ENCODE data around the gene IGFBP7.

The IGFBP7 gene

DNA sequence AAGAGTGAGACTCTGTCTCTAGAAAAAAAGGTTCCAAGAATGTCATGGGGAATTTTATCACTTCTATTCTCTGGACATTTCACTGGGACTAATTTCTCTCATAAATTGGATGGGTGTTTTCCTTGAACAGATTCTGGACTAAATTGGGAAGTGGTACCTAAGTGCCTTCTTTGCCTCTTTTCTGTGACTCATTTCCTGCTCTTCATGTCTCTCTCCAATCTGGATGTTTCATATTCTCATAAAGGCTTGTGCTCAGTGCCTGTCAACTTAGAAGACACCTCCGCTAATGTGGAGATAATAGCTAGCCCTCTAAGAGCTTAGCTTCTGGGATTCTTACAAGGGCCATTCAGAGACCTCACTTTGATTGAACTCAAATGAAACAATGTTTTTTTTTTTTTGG is 38.0 kb upstream of the IGFBP7 start:
- POLR2A ChIA-PET (ENCODE audit: low non-redundant PET) = no interaction called here
- TF ChIP-seq CTCF (conservative IDR thresholded peaks at IDR 0.05; ENCODE audit: low read depth) = no peak
- no peak for DNase-seq (ENCODE audit: low spot score)
- CTCF ChIA-PET = interaction anchor here (1.1 kb wide), 1 partner anchor 16 kb away, joined by 5 read pairs; no protein-coding TSS in a partner anchor
- no peak overlapping the region for H3K27ac ChIP-seq

DNA sequence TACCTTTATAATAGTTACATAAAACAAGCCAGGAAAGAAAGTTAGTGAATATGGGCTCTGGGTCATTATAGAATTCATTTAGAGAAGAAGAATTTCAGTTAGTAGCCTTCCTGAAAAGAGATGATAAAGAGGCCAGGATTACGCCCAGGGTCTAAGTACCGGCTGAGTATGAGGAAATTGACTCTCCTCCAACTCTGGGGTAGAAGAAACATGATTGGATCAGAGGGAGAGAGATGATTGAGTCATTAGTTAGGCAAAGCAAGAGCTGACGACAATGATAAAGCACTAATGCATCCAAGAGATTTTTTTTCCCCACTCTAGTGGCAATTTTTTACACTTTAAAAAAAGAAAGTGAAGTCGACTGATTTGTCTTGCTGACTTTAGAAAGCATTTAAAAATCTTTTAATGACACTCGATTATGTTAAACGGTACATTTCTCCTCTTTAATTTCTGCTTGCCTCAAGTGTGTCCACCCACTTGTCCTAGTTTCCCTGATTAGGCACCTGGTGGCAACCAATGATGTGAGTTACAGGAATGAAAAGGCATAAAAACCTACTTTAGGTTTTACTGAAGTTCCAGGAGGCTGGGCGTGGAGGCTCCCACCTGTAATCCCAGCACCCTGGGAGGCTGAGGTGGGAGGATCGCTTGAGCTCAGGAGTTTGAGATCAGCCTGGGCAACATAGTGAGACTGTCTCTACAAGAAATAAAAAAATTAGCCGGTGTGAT is 37.3 kb upstream of the IGFBP7 start:
- no peak for DNase-seq (ENCODE audit: low spot score)
- CTCF ChIA-PET = interaction anchor here (1.1 kb wide), 1 partner anchor 16 kb away, joined by 5 read pairs; no protein-coding TSS in a partner anchor
- POLR2A ChIA-PET (ENCODE audit: low non-redundant PET) = no interaction called here

DNA sequence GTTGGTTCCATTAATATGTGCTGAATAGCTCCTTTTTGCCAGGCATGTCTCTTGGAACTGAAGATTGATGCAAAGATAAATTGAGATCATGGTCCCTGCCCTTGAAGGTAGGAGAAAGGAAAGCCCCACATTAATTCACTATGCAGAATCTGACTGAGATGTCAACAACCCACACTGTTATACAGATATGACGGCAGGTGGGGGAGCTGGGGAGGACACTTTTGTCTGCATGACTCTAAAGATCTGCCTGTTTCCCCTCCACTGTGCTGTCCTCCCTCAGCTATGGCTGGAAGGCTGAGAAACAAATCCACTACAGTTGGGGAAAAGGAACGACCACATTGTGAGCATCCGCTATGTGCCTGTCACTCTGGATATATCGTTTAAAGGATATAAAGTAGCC is 36.3 kb upstream of the IGFBP7 start:
- no peak overlapping the region for H3K27ac ChIP-seq
- POLR2A ChIA-PET (ENCODE audit: low non-redundant PET) = no interaction called here
- CTCF ChIA-PET = no interaction called here
- TF ChIP-seq CTCF (conservative IDR thresholded peaks at IDR 0.05; ENCODE audit: low read depth) = no peak
- no peak for DNase-seq (ENCODE audit: low spot score)

More for the DNA sequence above, 37.3 kb upstream of the IGFBP7 start:
- TF ChIP-seq CTCF (conservative IDR thresholded peaks at IDR 0.05; ENCODE audit: low read depth) = no peak
- H3K27ac ChIP-seq = no peak overlapping the region

- POLR2A ChIA-PET (ENCODE audit: low non-redundant PET) = no interaction called here
- no peak for DNase-seq (ENCODE audit: low spot score)
- no peak for TF ChIP-seq CTCF (conservative IDR thresholded peaks at IDR 0.05; ENCODE audit: low read depth)
- no peak overlapping the region for H3K27ac ChIP-seq
- CTCF ChIA-PET = no interaction called here
Measured at GRCh38 chr4:57144466-57144865, 34.3 kb upstream of the IGFBP7 start.

DNA sequence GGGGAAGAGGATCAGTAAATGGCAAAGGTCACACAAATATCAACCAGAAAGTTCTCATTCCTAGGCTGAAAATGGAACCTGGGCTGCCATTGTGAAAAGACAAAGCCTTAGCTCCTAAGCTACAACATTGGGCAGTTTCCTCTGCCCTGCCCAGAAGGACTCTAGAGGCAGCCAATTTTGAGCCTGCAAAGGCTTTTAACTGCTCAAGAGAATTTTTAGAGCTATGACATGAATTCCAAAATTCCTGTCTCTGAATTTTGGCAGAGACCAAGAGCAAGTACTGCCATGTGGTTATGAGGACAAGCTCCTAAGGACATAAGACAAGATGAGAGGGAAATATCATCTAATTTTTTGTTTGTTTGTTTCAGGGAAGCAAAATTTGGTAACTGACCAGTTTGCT is 29.6 kb upstream of the IGFBP7 start:
- ChIA-PET CTCF (no interaction called here), POLR2A (ENCODE audit: low non-redundant PET) (no interaction called here)
- no peak overlapping the region for H3K27ac ChIP-seq
- no peak for DNase-seq (ENCODE audit: low spot score)
- TF ChIP-seq CTCF (conservative IDR thresholded peaks at IDR 0.05; ENCODE audit: low read depth) = no peak

- CTCF ChIA-PET = no interaction called here
- no peak for DNase-seq (ENCODE audit: low spot score)
- H3K27ac ChIP-seq = no peak overlapping the region
- TF ChIP-seq CTCF (conservative IDR thresholded peaks at IDR 0.05; ENCODE audit: low read depth) = no peak
- POLR2A ChIA-PET (ENCODE audit: low non-redundant PET) = no interaction called here
Measured at GRCh38 chr4:57137261-57137660, 27.1 kb upstream of the IGFBP7 start.
